Progenitor cell of endocrine pancreas (in vitro differentiated cells): ENCODE results near the gene TMA7. TPM values are rescaled to one million over a fixed set of nuclear protein-coding genes. Genes with fewer than 3 reads are reported as not detected.
"Not testable (repeated sequence)": the region's sequence is repeated elsewhere in the genome, so short reads cannot be mapped to it uniquely, and the experiment has no call there.

Source experiments
- DNase-seq: peaks from one replicate; pipeline ENCODE4 v3.0.0; 2021; ENCODE audit warnings: low spot score; ENCODE audit not compliant: unreplicated experiment
- H3K27ac Mint-ChIP-seq: 2 replicates; pipeline ENCODE4 v1.8.0; 2021; ENCODE audit warnings: mild to moderate bottlenecking, moderate library complexity, mixed read lengths
- H3K27me3 Mint-ChIP-seq: 2 replicates; pipeline ENCODE4 v1.8.0; 2021; ENCODE audit warnings: mixed read lengths
- H3K36me3 Mint-ChIP-seq: 2 replicates; pipeline ENCODE4 v1.8.0; 2022; ENCODE audit warnings: mixed read lengths; ENCODE audit not compliant: insufficient read depth
- H3K4me1 Mint-ChIP-seq: 2 replicates; pipeline ENCODE4 v1.8.0; 2021; ENCODE audit warnings: low read depth, mixed read lengths
- H3K4me3 Mint-ChIP-seq: 2 replicates; pipeline ENCODE4 v1.8.0; 2021; ENCODE audit warnings: low read depth, mild to moderate bottlenecking, moderate library complexity, mixed read lengths
- H3K9me3 Mint-ChIP-seq: 2 replicates; pipeline ENCODE4 v1.8.0; 2021; ENCODE audit warnings: low read depth, mixed read lengths
- total RNA-seq: library from RNA; stranded (reverse); gene quantifications from 2 replicates; pipeline ENCODE4 v1.2.1, GENCODE V29; 2021
- TF ChIP-seq, protein P1 (sequence below): fragments of 200-600 bp; sonication (generic); IDR thresholded peaks from one replicate; pipeline ENCODE4 v1.5.0; 2021; ENCODE audit warnings: antibody characterized with exemption, mild to moderate bottlenecking; ENCODE audit not compliant: unreplicated experiment

The TMA7 gene
- total RNA-seq, 1 donor from 2014 or later, result 253 TPM

DNA sequence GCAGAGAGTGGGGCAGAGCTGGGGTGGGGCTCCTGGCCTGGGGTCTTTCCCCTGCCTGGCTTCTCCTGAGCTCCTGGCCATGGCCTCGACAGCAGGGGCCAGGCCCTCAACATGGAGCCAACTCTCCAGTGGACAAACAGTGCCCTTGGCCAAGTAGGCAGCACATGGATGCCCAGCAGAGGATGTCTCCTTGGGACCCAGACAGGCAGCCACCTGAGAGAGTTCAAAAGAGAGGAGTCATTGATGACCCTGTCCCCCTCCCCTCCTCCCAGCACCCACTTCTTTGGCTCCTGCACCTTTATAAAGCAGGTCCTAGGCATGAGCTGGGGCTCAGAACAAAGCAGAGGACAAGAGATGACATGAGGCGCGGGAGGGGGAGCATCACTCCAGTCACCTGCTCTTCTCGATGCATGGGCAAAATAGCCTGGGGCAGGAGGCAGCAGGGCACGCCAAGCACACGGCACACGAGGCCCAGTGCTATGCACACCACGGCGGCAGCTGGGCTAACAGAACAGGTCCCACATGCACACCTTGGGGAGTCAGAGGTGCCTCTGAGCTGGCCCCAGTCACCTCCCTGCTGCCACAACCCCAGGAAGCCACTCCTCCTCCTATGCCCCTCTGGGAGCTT, 36.5 kb downstream of the TMA7 start:
- TF ChIP-seq, protein P1, sequence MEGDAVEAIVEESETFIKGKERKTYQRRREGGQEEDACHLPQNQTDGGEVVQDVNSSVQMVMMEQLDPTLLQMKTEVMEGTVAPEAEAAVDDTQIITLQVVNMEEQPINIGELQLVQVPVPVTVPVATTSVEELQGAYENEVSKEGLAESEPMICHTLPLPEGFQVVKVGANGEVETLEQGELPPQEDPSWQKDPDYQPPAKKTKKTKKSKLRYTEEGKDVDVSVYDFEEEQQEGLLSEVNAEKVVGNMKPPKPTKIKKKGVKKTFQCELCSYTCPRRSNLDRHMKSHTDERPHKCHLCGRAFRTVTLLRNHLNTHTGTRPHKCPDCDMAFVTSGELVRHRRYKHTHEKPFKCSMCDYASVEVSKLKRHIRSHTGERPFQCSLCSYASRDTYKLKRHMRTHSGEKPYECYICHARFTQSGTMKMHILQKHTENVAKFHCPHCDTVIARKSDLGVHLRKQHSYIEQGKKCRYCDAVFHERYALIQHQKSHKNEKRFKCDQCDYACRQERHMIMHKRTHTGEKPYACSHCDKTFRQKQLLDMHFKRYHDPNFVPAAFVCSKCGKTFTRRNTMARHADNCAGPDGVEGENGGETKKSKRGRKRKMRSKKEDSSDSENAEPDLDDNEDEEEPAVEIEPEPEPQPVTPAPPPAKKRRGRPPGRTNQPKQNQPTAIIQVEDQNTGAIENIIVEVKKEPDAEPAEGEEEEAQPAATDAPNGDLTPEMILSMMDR, result no peak
- peaks cover 1% of the 10 kb centered on the region for H3K36me3 Mint-ChIP-seq
- no peak overlapping the region for H3K4me3 Mint-ChIP-seq
- no peaks in the 10 kb centered on the region for H3K9me3 Mint-ChIP-seq
- no peak overlapping the region for H3K27ac Mint-ChIP-seq
- DNase-seq, result no peak
- H3K27me3 Mint-ChIP-seq, result no peaks in the 10 kb centered on the region
- peaks cover 14% of the 10 kb centered on the region for H3K4me1 Mint-ChIP-seq

DNA sequence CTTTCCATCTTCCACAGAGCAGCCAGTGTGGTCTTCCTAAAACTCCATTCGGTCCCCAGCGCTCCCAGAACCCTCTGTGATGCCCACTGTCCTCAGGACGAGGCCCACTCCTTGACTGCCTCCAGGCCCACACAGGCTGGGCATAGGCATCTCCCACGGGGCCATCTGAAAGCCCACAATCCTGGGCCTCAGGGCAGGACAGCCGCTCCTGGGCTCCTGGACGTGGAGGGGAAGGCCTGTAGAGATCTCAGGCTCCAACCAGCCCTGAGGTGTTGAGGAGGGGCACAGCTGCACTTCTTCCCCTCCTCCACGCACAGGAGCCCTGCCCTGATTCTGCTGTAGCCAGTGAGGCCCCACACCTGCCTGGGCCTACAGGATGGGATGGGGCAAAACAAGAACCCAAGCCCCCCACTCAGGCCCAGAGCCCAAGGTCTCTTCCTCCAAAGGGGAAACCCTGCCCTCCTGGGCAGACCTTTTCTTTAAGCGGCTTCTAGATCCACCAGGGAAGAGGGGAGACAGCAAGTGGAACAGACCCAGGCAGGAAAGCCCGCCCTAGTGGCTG, 38.0 kb downstream of the TMA7 start:
- no peak overlapping the region for H3K27ac Mint-ChIP-seq
- peaks cover 10% of the 10 kb centered on the region for H3K4me1 Mint-ChIP-seq
- no peaks in the 10 kb centered on the region for H3K27me3 Mint-ChIP-seq
- H3K36me3 Mint-ChIP-seq, result no peaks in the 10 kb centered on the region
- H3K4me3 Mint-ChIP-seq, result no peak overlapping the region
- H3K9me3 Mint-ChIP-seq, result no peaks in the 10 kb centered on the region
- DNase-seq, result no peak
- TF ChIP-seq, protein P1, result no peak

DNA sequence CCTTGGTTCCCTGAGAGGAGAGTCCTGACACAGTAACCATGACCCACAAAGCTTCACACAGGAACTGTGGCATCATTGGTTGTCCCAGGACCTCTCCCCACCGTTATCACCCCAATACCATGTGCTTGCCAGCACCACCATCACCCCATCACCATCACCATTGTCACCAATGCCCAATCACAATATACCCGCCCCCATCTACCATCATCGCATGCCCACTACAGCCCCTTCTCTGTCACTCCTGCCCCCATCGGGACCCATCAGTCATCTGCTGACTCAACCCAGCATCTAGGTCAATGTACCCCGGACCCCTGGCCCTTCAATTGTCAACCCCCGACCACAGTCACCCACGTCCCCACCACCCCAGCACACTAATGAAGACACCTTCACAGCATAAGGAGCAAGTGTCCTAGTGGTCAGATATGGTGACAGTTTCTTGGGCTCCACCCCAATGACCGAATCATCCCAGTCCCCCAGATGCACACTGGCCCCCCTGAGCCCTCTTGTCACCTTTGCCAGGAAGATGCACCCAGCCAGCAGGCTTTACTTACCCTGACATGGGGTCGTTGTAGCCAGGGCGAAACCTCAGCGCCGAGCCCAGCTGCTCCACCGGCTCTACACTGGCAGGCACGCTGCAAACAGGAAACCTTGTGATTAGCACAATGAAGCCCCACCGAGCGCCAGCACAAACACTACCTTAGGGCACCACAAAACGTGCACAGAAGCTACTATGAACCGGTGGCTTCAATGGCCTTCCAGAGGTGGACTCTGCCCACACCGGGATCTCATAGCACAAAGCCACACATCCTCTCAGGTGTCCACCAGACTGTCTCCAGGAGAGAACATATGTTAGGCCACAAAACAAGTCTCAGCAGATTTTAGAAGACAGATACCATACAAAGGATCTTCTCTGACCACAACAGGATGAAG, 38.8 kb downstream of the TMA7 start:
- TF ChIP-seq, protein P1, result no peak
- Mint-ChIP-seq H3K9me3 (no peaks in the 10 kb centered on the region), H3K36me3 (no peaks in the 10 kb centered on the region), H3K27ac (peak overlapping the region; percentile 80), H3K4me1 (peaks cover 4% of the 10 kb centered on the region), H3K27me3 (no peaks in the 10 kb centered on the region), H3K4me3 (no peak overlapping the region)
- no peak for DNase-seq

DNA sequence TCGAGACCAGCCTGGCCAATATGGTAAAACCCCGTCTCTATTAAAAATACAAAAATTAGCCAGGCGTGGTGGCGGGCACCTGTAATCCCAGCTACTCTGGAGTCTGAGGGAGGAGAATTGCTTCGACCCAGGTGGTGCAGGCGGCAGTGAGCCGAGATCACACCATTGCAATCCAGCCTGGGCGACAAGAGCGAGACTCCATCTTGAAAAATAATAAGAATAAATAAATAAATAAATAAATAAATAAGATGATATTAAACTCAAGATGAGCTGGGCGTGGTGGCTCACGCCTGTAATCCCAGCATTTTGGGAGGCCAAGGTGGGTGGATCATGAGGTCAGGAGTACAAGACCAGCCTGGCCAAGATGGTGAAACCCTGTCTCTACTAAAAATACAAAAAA, 40.8 kb downstream of the TMA7 start:
- not testable (repeated sequence) for H3K4me3 Mint-ChIP-seq, H3K27me3 Mint-ChIP-seq, H3K4me1 Mint-ChIP-seq

DNA sequence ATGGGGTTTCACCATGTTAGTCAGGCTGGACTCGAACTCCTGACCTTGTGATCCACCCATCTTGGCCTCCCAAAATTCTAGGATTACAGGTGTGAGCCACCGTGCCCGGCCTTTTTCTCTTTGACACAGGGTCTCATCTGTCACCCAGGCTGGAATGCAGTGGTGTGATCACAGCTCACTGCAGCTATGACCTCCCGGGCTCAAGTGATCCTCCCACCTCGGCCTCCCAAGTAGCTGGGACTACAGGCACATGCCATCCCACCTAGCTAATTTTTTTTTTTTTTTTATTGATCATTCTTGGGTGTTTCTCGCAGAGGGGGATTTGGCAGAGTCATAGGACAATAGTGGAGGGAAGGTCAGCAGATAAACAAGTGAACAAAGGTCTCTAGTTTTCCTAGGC, 42.8 kb downstream of the TMA7 start:
- not testable (repeated sequence) for H3K27me3 Mint-ChIP-seq, H3K4me3 Mint-ChIP-seq, H3K9me3 Mint-ChIP-seq, H3K36me3 Mint-ChIP-seq, H3K4me1 Mint-ChIP-seq, DNase-seq, H3K27ac Mint-ChIP-seq

More for the DNA sequence above, 40.8 kb downstream of the TMA7 start:
- not testable (repeated sequence) for H3K27ac Mint-ChIP-seq, H3K36me3 Mint-ChIP-seq, DNase-seq, H3K9me3 Mint-ChIP-seq

DNA sequence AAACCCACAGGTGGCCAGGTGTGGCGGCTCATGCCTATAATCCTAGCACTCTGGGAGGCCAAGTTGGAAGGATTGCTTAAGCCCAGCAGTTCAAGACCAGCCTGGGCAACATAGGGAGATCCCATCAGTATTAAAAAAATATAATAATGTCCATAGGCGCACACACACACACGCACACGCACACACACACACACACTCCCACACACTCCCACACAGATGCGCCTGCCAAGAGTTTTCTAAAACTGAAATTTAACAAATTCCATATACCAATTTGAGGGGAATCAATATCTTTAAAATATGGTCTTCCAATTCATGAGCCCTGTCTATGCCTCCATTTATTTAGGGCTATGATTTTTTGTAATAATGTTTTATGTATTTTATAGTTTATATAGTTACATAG, 46.9 kb downstream of the TMA7 start:
- no peak for DNase-seq
- Mint-ChIP-seq H3K4me1 (peaks cover 2% of the 10 kb centered on the region), H3K36me3 (peaks cover 2% of the 10 kb centered on the region), H3K27ac (no peak overlapping the region), H3K4me3 (no peak overlapping the region), H3K27me3 (no peaks in the 10 kb centered on the region), H3K9me3 (no peaks in the 10 kb centered on the region)
- TF ChIP-seq, protein P1, result no peak
